Lower leg skin (tissue), 3 donors: ENCODE measurements around the gene FGD6.

Source experiments
- POLR2A ChIP-seq, 2 donors: fragments of 450-650 bp; IDR thresholded peaks; one replicate each; pipeline ENCODE4 v1.6.1; 2016 to 2017; ENCODE audit warnings: antibody characterized with exemption in 2 of 2, mild to moderate bottlenecking in 1 of 2, moderate library complexity in 1 of 2
- TF ChIP-seq, protein P1 (sequence below), 3 donors: fragments of 450-650 bp; IDR thresholded peaks; one replicate each; pipeline ENCODE4 v1.5.1; 2016; ENCODE audit warnings: antibody characterized with exemption in 3 of 3, mild to moderate bottlenecking in 3 of 3, moderate library complexity in 2 of 3

GRCh38 chr12:95054206-95054605 is 163.1 kb downstream of the FGD6 start:
- TF ChIP-seq, protein P1, sequence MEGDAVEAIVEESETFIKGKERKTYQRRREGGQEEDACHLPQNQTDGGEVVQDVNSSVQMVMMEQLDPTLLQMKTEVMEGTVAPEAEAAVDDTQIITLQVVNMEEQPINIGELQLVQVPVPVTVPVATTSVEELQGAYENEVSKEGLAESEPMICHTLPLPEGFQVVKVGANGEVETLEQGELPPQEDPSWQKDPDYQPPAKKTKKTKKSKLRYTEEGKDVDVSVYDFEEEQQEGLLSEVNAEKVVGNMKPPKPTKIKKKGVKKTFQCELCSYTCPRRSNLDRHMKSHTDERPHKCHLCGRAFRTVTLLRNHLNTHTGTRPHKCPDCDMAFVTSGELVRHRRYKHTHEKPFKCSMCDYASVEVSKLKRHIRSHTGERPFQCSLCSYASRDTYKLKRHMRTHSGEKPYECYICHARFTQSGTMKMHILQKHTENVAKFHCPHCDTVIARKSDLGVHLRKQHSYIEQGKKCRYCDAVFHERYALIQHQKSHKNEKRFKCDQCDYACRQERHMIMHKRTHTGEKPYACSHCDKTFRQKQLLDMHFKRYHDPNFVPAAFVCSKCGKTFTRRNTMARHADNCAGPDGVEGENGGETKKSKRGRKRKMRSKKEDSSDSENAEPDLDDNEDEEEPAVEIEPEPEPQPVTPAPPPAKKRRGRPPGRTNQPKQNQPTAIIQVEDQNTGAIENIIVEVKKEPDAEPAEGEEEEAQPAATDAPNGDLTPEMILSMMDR (IDR thresholded peaks at IDR 0.05) = no peak
- no peak for TF ChIP-seq POLR2A (IDR thresholded peaks at IDR 0.05)
